Epidermal melanocyte (primary cell): Measurements from ENCODE around the gene POU5F1.
"Not testable (repeated sequence)": the region's sequence is repeated elsewhere in the genome, so short reads cannot be mapped to it uniquely, and the experiment has no call there.

ENCODE experiments used
- DNase-seq: peaks from one replicate; pipeline ENCODE4 v3.0.0; 2011; ENCODE audit warnings: low spot score; ENCODE audit not compliant: insufficient read length

Gene POU5F1

DNA sequence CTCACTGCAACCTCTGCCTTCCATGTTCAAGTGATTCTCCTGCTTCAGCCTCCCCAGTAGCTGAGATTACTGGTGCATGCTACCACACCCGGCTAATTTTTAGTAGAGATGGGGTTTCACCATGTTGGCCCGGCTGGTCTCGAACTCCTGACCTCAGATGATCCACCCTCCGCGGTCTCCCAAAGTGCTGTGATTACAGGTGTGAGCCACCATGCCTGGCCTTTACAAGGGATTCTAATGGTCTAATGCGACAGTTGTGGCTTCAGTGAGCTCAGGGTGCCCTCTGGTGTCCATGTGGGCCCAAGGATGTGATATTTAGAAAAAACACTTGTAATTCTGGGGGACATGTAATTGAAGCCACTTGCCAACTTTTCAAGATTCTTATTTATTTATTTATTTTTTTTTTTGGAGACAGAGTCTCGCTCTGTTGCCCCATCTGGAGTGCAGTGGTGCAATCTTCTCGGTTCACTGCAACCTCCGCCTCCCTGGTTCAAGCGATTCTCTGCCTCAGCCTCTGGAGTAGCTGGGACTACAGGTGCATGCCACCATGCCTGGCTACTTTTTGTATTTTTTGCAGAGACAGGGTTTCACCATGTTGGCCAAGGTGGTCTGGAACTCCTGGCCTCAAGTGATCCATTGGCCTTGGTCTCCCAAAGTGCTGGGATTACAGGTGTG is 22.1 kb upstream of the POU5F1 start:
- DNase-seq: not testable (repeated sequence)

DNA sequence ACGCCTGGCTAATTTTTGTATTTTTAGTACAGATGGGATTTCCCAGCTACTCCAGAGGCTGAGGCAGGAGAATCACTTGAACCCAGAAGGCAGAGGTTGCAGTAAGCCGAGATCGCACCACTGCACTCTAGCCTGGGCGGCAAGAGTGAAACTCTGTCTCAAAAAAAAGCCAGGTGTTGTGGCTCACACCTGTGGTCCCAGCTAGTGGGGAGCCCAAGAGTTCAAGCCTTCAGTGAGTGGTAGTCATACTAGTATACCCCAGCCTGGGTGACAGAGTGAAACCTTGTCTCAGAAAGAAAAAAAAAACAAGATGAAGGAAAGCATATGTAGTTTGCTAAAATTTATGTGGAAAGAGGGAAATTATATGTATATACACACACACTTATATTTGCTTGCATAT is 20.0 kb upstream of the POU5F1 start:
- no peak for DNase-seq

DNA sequence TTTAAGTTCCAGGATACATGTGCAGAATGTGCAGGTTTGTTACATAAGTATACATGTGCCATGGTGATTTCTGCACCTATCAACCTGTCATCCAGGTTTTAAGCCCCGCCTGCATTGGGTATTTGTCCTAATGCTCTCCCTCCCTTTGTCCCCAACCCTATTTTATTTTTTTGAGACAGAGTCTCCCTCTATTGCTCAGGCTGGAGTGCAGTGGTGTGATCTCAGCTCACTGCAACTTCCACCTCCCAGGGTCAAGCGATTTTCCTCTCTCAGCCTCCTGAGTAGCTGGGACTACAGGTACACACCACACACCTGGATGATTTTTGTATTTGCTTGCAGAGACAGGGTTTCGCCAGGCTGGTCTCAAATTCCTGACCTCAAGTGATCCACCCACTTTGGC is 18.7 kb upstream of the POU5F1 start:
- not testable (repeated sequence) for DNase-seq

DNA sequence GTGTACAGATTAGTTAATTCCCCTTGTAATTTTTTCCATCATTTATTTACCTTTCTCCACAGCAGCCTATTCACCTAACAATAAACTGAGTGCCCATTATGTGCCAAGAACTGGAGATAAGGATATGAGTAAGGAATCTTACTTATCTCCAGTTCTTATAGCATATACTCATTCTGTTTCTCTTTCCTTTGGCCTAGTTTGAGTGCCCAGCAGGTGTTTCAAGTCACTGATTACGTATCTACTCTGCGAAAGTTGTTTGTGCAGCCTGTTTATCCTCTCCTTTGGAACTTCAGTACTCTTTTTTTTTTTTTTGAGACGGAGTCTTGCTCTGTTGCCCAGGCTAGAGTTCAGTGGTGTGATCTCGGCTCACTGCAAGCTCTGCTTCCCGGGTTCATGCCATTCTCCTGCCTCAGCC is 17.3 kb upstream of the POU5F1 start:
- DNase-seq: no peak

DNA sequence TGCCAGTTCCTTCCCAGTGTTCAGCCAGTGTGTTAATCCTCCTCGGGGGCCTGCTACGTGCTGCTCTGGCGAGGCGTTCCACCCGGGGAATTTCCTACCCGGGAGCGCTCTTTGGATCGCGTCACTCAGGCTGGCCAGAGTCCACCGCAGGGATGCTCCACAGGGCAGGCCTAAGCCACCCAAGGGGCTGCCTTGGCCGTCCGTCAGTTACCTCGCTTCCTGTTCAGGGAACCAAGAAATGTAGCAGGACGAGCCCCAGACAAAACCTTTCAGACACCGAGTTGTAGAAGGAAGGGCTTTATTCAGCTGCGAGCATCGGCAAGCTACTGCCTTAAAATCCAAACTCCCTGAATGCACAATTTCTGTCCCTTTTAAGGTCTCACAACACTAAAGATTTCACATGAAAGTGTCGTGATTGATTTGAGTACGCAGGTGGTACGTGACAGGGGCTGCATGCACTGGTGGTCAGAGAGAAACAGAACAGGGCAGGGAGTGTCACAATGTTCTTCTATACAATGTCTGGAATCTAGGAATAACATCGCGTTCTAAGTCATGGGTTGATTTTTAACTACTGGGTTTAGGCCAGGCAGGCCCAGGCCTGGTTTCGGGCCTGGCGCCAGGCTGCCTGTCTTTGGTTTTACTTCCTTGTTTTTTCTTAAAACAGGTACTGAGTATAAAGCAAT is 15.7 kb upstream of the POU5F1 start:
- DNase-seq: no peak

DNA sequence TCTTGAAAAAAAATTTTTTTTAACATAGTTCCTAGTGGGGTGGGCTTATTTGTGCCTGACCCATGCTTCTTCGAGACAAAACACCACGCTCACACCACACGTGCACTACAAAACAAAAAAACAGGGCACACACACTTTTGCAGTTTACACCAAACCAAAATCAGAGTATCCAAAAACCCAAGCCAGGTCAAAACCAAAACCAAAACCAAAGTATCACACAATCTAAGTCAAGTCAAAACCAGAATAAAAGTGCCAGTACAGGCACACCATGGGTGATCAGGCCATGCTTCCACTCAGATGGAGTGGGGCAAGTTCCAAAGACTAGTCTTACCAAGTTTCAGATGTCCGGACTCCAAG is 15.2 kb upstream of the POU5F1 start:
- DNase-seq: not testable (repeated sequence)

DNA sequence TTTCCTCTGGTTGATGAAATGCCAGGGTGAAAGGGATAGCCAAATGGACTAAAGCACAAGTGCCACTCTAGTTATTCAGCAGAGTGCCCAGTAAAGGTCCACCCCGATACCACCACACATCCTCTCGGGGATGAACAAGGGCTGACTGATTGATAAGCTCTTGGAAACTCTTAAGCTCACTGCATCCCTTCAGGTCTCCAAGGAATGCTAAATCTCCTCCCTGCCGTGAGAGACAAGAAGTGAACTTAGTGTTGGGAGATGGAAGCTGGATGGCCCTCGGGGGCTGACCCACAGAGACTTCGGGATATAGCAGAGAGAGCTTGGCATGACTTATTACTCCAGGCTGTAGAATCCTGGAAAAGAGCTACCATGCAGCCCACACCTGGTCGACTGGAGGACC is 13.4 kb upstream of the POU5F1 start:
- not testable (repeated sequence) for DNase-seq

DNA sequence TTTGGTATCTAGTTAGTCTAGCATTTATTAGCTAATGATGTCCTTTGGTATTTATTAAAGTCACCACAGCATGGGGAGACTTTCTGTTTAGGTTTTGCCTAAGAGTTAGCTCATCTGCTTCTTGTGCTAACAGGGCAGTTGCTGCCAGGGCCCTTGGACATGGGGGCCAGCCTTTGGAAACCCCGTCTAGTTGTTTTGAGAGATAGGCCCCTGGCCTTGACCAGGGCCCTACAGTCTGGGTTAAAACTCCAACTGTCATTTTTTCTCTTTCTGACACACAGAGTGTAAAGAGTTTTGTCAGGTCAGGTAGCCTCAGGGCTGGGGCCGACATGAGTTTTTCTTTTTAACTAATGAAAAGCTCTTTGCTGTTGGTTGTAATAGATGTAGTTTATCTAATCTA is 12.8 kb upstream of the POU5F1 start:
- DNase-seq: not testable (repeated sequence)

DNA sequence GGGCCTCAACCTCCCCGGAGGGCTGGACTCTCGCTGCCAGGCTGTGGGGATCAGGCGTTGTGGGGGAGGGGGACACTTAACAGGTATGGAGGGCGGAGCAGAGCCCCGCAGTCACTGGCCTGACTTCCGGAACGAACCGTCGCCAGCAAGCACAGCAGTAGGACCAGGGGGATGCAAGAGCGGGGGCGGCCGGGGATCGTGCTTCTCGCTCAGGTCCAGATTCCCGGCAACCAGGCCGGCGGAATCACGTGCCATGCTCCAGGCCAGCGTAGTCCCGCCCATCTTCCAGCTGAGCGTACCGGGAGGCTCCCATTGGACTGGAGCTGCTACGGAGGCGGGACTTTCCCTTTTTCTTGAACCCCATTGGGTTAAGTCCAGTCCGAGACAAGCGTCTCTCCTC is 10.0 kb upstream of the POU5F1 start:
- no peak for DNase-seq

DNA sequence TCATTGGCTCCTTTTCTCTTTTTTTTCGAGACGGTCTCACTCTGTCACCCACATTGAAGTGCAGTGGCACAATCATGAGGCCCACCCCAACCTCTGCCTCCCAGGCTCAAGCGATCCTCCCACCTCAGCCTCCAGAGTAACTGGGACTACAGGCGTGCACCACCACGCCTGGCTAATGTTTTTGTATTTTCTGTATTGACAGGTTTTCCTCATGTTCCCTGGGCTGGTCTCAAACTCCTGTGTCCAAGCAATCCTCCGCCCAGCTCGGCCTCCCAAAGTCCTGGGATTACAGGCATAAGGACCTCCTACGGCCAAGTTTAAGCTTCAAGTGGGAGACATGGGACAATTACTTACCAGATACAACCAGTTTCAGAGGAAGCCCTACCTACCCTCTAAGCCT is 9.4 kb upstream of the POU5F1 start:
- no peak for DNase-seq

DNA sequence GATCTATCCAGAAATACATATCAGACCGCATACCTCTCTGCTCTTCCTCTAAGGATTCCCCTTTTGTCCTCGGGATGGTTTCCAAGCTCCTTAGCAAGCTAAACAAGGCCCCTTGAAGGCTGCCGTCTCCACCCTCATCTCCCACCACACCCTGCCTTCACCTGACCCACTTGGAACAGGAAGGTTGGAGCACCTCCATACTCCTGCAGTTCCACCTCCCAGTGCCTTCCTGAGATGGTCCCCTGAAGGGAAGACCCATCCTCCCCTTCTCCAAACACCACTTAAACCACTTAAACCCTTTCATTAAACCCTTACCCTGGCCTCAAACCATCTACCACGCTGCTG is 8.5 kb upstream of the POU5F1 start:
- DNase-seq: no peak

DNA sequence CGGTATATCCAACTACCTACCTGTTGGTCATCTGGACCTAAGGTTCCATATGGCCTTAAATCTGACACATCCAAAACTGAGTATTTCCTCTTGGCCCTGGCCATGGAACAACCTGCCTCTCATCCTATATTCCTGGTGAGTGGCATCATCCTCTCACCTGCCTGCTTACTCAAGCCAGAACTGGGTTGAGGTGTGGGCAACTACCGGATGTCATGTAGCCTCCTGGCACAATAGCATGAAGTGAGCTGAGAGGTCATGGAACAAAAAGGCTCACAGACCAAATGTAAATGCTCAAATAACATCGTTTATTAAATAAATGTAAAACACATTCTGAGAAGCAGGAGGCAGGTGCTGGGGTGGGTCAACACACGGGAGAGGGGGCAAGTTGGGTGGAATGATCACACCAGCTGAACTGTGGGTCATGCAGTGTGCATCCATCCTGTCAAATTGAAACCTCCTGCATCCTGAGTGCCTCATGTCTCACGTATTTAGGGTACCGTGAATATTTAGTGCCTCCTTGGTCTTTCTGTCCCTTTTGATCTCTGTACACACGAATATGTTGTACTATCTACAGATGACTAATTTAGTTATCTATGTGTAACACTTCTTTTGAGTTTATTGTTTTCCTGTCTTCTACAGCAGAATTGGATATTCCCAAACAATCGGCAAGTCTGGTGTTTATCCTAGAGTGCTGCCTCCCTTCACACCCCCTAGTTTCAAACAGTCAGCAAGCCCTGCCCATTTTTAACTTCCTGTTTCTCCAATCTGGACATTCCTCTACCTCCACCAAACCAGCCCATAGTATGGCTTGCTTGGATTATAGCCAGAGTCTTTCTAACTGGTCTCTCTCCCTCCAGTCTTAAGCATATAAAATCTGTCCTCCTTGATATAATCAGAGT is 7.9 kb upstream of the POU5F1 start:
- no peak for DNase-seq

DNA sequence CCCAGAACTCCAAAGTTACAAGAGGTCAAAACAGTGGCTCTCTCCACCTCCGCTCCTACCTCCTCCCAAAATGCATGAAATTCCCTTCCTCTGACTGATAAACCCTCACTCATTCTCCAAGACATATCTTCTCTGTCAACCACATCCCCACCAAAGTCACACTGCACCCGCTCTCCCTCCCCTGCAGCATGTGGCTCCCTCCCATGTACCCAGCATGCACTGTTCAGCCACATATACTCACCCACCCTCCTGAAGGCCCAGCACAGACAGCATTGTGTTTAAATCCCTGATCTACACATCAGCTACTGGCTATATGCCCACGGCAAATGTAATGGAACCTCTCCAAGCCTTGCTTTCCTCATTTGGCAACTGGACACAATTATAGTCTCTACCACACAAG is 5.5 kb upstream of the POU5F1 start:
- DNase-seq: no peak

DNA sequence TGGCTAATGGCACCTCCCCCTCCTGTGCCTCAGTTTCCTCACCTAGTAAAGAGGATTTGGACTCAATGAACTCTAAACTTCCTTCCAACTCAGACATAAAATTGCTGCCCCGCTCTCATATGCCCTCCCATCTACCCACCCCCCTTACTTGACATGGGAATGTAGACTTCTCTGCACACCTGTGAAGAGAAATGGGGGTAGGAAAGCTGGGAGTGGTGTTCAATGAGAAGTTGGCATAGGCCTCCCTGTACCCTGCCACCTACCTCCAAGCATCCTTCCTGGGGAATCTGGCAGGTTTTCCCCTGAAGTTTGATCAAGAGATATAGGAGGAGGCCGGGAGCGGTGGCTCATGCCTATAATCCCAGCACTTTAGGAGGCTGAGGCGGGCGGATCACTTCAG is 3.9 kb upstream of the POU5F1 start:
- DNase-seq: no peak

DNA sequence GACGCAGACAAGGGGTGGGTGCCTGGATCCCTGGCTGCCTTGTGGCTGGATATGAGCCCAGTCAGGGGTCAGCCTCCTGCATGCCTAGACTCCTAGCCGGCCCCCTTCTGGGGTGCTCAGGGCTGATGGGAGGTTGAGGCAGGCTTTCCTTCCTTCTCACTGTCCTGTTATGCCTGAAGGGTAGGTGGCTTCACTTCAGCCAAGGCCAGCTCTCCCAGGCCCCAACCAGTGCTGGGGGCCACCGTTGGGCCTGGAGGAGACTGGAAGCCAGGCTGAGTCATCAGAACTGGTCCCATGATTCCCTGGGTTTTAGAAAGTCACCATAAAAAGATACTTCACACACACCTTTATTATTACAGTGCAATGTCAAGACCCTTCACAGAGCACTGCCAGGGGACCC is 2.9 kb upstream of the POU5F1 start:
- DNase-seq: no peak

DNA sequence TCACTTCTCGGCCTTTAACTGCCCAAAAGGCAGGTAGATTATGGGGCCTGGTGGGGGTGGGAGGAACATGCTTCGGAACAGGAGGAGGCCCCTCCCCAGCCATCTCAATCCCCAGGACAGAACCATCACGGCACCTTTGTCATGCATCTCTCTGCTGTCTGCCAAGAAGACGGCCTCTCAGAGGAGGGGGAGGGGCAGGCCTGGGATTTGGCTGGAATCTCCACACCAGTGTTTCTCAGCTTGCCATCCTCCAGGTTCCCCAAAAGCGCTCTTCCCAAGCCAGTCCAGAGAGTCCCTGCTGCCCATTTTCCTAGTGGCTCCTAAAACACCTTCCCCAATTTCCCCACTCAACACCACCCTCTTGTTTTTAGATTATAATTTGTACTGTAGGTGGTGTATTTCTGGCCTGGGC is 2.5 kb upstream of the POU5F1 start:
- DNase-seq: no peak

DNA sequence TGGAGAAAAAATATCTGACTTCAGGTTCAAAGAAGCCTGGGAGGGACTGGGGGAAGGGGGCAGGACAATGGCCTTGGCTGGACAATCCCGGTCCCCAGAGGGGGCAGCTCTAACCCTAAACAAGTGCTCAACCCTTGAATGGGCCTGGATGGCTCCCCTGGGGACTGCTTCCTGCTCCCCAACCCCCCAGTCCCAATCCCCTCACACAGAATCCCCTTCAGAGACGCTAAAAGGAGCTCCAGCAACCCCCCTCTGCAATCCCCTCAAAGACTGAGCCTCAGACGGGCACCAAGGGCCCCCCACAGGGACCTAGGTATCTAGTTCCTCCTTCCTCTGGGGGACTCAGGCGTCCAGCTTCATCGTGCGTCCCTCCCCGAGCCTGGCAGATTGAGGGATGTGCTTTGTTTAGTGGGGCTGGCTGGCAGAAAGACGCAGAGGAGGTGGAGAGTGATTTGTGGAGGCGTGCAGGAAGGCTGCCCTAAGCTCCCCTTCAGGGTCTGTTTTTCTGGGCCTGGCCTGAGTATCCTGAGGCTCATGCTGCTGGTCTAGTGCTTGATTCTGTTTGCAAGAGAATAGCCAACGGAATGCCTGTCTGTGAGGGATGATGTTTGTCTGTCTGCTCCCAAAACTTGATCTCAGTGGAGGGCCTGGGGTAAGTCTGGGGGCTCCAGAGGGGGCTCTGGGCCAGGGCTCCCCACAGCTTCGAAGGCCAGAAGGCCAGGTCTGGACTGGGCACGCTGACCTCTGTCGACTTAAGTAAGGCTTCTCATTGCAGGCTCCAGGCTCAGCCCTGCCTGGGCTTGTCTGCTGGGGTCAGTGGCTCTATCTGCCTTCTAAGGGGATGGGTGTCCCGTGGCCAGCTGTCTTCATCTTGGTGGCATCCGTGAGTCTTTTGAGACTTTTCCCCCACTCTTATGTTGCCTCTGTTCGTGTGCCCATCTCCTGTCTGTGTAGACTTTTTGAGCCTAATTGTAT is 1.7 kb upstream of the POU5F1 start:
- DNase-seq: no peak

DNA sequence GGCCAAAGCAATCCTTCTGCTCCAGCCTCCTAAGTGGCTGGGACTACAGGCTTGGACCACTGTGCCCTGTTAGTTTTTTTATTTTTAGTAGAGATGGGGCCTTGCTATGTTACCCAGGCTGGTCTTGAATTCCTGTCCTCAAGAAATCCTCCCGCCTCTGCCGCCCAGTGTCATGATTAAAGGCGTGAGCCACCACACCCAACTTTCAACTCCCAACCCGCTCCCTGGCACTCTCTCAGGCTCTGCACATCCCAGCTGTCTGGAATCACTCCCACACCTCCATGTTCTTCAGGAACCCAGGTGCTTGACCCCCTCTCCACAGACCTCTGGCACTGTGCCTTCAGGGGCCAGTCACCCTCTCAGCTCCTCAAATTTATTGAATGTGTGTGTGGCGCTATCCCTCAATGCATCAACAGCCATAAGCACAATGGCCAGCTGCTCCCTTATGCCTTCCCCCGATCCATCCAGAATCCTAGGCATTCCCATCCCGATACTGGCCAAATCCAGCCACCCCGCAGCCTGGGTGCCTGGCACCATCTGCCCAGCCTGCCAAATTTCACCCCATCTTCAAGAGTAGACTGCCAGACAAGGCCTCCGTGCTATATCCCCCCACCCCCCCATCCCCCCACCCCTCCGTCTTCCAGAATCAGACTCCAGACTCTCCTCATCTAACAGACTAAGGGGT is 647 bp upstream of the POU5F1 start:
- DNase-seq: no peak

DNA sequence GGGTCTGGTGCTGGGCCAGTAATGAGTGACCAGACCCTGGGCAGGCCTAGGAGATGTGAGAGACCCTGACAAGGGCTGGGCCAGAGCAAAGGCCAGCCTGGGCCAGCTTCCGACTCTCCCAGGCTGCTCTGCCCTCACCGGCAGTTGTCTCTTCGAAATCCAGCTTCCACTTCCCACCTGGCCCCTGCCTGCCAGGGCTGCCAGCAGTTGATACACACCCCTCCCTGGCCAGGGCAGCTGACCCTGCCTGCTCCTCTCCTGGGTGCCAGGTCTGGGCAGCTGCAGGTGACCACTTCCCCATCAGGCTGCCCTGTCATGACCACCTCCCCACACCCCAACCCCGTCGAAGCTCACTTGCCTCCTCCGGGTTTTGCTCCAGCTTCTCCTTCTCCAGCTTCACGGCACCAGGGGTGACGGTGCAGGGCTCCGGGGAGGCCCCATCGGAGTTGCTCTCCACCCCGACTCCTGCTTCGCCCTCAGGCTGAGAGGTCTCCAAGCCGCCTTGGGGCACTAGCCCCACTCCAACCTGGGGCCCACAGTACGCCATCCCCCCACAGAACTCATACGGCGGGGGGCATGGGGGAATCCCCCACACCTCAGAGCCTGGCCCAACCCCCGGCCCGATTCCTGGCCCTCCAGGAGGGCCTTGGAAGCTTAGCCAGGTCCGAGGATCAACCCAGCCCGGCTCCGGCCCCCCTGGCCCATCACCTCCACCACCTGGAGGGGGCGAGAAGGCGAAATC is 453 bp downstream of the POU5F1 start:
- DNase-seq: not testable (repeated sequence)
